ENCODE measurements around the gene TMBIM4. TPM values are rescaled to one million over a fixed set of nuclear protein-coding genes. Genes with fewer than 3 reads are reported as not detected.

The TMBIM4 gene
- total RNA-seq, 4 donors from 2014 or later: 66.4 to 108 (median 83.7) TPM

DNA sequence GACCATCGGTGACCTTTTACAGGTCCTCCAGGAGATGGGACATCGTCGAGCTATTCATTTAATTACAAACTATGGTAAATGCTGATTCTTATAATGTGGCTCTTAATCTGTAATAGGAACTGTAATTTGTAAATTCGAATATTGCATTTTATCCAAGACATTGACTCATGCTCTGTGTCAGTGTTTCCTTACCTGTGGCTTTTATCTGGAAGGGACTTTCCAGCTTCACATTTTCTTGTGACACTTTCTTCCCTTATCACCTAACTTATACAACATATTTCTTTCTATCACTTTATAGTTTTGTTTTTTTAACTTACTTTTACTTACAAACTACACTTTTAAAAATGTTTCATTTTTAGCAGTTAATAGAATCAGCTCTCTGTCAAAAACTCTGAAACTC is 34.0 kb upstream of the TMBIM4 start:
- intact Hi-C loops (cut with DNase I; ENCODE audit: low total_unique reads): no loop called here
- H3K4me3 ChIP-seq (ENCODE audit: low read depth, poor library complexity, severe bottlenecking): no peak overlapping the region
- DNase-seq (ENCODE audit: low spot score in 2 of 2): no peak
- TF ChIP-seq, protein P1, sequence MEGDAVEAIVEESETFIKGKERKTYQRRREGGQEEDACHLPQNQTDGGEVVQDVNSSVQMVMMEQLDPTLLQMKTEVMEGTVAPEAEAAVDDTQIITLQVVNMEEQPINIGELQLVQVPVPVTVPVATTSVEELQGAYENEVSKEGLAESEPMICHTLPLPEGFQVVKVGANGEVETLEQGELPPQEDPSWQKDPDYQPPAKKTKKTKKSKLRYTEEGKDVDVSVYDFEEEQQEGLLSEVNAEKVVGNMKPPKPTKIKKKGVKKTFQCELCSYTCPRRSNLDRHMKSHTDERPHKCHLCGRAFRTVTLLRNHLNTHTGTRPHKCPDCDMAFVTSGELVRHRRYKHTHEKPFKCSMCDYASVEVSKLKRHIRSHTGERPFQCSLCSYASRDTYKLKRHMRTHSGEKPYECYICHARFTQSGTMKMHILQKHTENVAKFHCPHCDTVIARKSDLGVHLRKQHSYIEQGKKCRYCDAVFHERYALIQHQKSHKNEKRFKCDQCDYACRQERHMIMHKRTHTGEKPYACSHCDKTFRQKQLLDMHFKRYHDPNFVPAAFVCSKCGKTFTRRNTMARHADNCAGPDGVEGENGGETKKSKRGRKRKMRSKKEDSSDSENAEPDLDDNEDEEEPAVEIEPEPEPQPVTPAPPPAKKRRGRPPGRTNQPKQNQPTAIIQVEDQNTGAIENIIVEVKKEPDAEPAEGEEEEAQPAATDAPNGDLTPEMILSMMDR (IDR thresholded peaks at IDR 0.05): no peak
- no peak for TF ChIP-seq POLR2A (IDR thresholded peaks at IDR 0.05)
- WGBS, 2 donors: 61 to 65% methylated on average over 4 of the region's 4 CpGs

DNA sequence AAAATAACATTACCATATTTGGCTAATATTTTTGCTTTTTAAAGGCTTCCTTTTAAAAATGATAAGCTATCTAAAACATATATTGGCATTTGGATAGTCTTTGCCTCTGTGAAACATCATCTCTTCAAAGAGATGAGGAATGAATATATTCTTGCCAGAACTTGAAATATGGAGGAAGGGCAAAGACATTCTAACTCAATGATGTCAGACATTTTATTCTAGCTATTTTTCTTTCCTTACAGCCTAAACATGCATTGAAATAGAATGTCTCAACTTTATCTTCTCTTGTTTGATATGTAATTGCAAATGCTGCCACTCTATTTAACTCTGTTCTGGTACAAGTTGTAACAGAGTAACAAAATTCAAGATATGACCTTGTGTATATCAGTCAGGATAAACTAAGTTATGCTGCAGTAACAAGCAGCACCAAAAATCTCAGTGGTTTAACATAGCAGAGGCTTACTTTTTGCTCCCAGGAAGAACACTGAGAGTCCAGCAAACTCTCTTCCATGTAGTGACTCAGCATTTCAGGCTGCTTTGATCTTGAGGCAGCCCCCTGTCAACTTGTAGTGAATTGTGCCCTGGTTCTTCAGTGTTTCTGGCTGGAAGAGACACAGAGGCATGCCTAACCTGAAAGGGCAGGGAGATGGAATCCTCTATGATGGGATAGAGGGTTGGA is 30.2 kb upstream of the TMBIM4 start:
- no peak for TF ChIP-seq POLR2A (IDR thresholded peaks at IDR 0.05)
- TF ChIP-seq, protein P1 (IDR thresholded peaks at IDR 0.05): no peak
- H3K4me3 ChIP-seq (ENCODE audit: low read depth, poor library complexity, severe bottlenecking): no peak overlapping the region
- intact Hi-C loops (cut with DNase I; ENCODE audit: low total_unique reads): no loop called here
- no peak for DNase-seq (ENCODE audit: low spot score in 2 of 2)

DNA sequence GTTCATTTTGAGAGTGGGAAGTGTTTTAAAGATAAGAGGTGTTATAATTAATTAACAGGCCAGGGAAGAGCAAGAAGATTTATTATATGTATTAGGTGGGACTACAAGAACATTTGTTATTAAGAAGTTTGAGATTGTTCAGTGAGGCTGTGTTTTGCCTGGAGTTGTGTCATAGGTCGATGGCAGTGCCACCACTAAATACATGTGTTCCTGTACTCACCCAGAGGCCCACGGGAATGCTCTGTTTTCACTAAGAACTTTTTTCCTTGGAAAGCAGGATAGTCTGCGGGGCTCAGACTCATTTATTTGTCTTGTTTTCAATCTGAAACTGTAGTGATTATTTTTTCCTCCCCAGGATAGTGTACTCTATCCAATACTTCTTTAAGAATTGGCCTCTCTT is 29.3 kb upstream of the TMBIM4 start:
- intact Hi-C loops (cut with DNase I; ENCODE audit: low total_unique reads): no loop called here
- 84 to 87% methylated on average over 3 of the region's 3 CpGs for WGBS, 2 donors
- no peak overlapping the region for H3K4me3 ChIP-seq (ENCODE audit: low read depth, poor library complexity, severe bottlenecking)
- no peak for DNase-seq (ENCODE audit: low spot score in 2 of 2)
- TF ChIP-seq, protein P1 (IDR thresholded peaks at IDR 0.05): no peak
- no peak for TF ChIP-seq POLR2A (IDR thresholded peaks at IDR 0.05)

DNA sequence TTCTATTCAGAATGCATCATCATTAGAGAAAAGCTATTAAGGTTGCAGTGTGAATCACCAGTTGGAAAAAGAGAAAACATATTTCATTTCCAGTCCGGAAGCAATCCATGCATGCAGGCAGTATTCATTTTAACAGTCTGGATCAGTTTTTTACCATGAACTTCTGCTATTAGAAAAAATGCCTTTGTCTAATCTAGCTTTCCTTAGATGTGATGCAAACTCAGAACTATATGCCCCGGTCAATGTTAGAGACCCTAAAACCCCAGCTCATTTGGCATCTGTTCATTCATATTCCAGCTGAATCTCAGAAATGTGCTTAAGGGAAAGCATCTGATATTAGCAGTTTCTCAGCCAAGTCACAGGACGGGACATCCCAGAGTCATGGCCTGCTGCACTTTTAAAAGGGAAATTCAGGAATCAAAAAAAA is 27.7 kb upstream of the TMBIM4 start:
- intact Hi-C loops (cut with DNase I; ENCODE audit: low total_unique reads): no loop called here
- no peak for TF ChIP-seq POLR2A (IDR thresholded peaks at IDR 0.05)
- TF ChIP-seq, protein P1 (IDR thresholded peaks at IDR 0.05): no peak

DNA sequence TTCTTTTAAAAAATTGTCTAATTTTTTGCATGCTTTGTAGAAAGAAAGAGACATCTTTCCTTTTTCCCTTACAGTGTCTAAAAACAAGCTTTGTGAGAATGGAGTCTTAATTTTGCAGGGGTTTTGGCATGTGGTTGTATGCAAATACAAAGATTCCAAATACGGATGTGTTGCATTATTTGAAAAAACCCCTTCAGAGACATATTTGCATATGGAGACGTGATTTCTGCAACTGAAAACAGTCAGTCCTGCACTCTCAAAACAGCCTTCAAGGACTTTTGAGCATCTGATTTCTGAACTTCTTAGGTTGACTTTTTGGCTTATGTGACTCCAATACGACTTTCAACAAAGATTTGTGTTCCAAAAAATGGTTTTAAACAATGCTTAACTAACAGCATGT is 27.0 kb upstream of the TMBIM4 start:
- no peak for TF ChIP-seq POLR2A (IDR thresholded peaks at IDR 0.05)
- TF ChIP-seq, protein P1 (IDR thresholded peaks at IDR 0.05): no peak
- WGBS, 2 donors: 19 to 23% methylated on average over 3 of the region's 3 CpGs
- DNase-seq (ENCODE audit: low spot score in 2 of 2): no peak
- H3K4me3 ChIP-seq (ENCODE audit: low read depth, poor library complexity, severe bottlenecking): no peak overlapping the region
- intact Hi-C loops (cut with DNase I; ENCODE audit: low total_unique reads): no loop called here

More for the DNA sequence above, 27.7 kb upstream of the TMBIM4 start:
- no peak for DNase-seq (ENCODE audit: low spot score in 2 of 2)
- WGBS, 2 donors: 24% methylated on average over 3 of the region's 3 CpGs
- H3K4me3 ChIP-seq (ENCODE audit: low read depth, poor library complexity, severe bottlenecking): no peak overlapping the region

DNA sequence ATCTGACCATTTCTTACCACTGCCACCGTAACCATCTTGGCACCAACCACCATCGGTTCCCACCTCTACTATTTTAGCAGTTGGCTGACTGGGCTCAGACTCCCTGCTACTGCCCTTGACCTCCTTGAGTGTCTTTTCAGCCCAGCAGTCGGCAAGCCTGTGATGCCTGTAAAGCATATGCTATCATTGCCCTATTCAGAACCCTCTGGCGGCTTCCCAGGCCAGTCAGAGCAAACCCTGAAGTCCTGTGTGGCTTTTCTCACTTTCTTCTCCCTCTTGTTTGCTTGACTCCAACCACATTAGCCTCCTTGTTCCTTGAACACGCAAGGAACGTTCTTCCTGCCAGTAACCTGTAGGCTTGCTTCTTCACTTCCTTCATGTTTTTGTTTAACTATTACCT is 25.4 kb upstream of the TMBIM4 start:
- TF ChIP-seq POLR2A (IDR thresholded peaks at IDR 0.05): no peak
- TF ChIP-seq, protein P1 (IDR thresholded peaks at IDR 0.05): no peak
- no peak overlapping the region for H3K4me3 ChIP-seq (ENCODE audit: low read depth, poor library complexity, severe bottlenecking)
- DNase-seq (ENCODE audit: low spot score in 2 of 2): no peak
- 86 to 89% methylated on average over 6 of the region's 6 CpGs for WGBS, 2 donors
- intact Hi-C loops (cut with DNase I; ENCODE audit: low total_unique reads): no loop called here

Data from lower leg skin (tissue), 4 donors.